ENCODE measurements around the gene FHOD3.
"Not testable (repeated sequence)": the region's sequence is repeated elsewhere in the genome, so short reads cannot be mapped to it uniquely, and the experiment has no call there.

Gene FHOD3

DNA sequence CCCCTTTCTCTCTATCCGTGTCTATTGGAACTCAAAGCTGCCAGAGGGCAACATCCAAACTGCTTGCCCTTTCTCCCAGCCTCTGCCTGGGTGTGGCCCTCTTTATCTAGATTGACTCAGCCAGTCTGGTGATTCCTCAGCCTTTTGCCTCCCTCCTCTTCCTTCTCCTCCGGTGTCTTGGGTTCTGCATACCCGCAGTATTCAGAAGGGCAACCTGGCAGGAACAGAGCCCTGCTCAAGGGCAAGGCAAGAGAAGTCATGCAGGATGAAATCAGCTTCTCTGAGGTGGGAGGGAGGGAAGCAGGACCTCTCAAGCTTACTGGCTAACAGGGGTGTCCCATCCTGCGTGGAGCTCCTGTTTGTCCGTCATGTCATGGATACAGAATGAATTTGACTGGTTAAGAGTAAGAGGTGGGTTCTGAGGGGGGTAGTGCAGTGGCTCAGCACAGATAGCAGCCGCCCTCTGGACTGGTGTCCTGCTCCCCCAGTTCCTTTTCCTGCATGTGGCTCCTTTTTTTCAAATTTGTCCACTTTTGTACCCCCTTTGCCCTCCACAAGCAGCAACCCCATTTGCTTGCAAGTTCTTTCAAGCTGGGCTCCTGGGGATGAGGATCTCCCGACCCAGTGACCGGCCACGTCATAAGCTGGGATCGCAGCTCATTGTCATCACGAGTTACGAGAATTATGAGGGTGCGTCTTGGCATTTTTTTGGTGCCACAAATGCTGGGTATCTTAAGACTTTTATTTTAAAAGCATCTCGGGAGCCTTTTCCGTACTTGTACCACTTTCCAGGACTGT, 154.1 kb downstream of the FHOD3 start:
- no peak for DNase-seq (ENCODE audit: low spot score)

DNA sequence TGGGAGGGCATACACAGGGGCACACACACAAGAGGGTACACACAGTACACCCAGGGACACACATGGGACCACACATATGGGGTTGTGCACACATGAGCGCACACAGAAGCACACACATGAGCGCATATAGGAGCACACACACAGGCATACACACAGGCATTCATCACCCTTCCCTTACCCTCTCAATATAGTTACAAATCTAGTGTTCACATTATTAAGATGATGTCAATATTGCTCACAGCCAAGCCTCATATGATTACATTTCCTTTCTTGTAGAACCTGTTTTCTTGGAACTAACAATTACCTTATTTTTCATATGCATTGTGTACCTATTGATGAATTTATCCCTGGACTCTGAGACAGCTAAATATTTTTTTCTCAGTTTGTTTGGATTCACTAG, 156.7 kb downstream of the FHOD3 start:
- DNase-seq (ENCODE audit: low spot score), result no peak

DNA sequence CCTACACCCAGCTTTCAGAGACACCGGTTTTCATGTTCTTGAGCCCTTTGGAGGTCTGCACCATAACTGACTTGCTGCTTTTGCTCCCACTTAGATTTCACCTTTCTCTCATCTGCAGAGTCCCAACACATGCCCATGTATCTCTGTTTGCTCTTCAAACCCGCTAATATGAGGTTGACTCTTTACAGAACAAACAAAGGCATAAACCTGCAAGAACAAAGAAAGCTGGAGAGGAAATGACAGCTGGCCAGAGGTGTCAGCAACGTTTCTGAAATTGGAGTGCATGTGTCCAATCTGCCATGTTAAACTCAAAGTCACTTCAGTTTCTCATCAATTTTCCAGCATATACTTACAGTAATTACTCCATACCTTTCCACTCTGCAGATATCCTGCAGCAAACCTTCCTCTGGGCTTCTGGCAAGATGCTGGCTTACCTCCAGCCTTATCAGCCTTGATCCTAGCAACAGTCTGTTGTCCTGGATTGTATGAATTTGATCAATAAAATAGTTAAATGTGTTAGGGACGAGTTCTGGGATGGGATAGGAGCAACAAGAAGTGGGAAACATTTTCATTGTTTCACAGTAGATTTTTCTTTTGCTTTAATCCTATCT, 157.4 kb downstream of the FHOD3 start:
- no peak for DNase-seq (ENCODE audit: low spot score)

DNA sequence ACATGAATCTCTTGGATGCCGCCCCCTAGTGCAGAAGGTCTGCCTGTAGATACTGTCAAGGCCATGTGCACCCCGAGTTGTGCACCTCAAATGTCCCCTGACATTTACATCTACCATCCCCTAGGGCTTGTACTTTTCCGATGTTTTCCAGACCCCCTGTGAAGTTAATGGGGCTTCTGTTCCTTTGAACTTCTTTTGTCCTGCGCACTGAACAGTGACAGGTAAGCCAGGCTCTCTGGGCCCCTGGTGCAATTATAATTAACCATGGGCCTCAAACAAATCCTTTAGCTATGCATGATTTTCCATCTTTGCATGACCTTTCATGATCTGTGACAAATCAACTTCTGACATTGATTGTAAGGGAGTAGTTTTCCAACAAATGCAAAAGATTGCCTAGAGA, 158.4 kb downstream of the FHOD3 start:
- DNase-seq (ENCODE audit: low spot score), result no peak

DNA sequence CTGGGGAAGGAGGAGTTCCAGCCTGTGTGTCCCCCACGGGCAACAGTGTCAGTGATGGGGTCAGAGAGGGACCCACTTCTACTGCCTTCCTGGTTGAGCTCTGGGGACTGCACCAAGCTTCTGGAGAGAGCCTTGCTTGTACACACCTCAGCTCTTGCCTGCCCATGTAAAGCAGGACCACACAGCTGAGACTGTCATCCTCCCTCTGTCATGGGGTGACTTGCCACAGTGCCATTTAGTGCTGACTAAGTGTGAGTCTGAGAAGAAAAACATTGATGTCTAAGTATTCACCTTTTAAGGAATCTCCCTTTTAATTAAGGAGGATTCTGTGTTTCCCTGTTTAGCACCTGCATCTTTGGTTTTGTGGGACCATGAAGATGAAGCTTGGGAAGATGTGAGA, 159.1 kb downstream of the FHOD3 start:
- DNase-seq (ENCODE audit: low spot score), result no peak

DNA sequence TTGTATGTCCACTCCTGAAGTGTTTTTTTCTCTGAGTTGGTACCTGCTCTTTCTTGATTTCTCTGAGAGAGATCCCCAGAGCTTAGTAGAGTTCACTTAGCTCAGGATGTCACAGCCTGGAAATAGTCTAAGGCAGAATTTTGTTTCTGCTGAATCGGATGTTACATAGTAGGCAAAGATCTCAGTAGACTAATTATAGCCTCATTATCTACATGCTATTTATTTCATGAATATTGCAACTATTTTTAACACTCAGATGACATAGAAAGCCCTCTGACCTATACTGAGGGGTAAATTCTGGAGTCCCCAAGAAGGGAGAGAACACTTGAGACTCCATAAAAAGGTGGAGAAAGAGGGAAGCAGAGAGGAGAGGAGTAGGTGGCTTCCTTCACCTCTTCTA, 160.2 kb downstream of the FHOD3 start:
- DNase-seq (ENCODE audit: low spot score), result no peak

DNA sequence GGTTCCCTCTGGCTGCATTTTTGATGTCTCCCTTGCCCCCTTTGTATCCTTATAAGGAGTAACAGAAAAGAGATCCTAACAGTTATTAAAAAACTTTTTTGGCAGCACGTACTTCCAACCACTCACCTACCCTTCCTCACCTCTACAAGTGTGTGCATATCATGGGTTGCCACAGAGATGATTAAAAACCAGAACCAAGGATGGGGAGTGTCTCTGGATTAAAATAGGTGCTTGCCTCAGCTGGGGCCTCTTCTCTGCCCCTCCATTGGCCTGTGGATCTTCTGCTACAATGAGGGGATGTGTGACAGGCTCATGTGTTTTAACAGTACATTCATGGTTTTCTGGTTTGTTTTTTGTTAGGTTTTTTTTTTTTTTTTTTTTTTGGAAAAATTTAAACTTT, 160.8 kb downstream of the FHOD3 start:
- no peak for DNase-seq (ENCODE audit: low spot score)

DNA sequence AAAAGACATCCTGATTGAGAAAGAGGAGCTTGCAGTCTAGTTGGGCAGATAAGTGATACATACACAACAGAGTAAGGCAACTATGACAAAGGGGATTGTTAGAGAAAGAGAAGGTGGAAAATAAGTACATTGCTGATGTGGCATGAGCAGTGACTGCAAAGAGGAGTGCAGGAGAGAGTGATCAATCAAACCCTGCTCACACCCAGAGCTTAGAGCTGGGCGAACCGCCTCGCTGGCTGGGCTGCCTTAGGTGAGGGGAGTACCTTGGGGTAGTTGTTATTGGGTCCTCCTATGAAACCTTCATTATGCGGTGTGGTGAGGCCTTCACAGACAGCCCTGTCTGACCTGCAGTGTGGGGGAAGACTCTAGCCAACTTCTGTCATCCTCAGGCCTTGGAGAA, 161.7 kb downstream of the FHOD3 start:
- no peak for DNase-seq (ENCODE audit: low spot score)

DNA sequence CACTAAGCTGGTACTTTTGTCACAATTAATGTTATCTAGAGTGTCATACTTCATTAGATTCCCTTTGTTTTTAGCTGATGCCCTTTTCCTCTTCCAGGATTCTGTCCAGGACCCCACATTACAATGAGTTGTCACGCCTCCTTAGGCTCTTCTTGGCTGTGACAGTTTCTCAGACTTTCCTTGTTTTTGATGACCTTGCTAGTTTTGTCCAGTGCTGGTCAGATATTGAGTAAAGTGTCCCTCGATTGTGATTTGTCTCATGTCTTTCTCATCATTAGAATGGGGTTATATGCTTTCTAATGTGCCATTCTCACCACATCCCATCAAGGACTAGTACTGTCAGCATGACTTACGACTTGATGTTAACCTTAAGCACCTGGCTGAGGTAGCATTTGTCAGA, 162.3 kb downstream of the FHOD3 start:
- DNase-seq (ENCODE audit: low spot score), result no peak

DNA sequence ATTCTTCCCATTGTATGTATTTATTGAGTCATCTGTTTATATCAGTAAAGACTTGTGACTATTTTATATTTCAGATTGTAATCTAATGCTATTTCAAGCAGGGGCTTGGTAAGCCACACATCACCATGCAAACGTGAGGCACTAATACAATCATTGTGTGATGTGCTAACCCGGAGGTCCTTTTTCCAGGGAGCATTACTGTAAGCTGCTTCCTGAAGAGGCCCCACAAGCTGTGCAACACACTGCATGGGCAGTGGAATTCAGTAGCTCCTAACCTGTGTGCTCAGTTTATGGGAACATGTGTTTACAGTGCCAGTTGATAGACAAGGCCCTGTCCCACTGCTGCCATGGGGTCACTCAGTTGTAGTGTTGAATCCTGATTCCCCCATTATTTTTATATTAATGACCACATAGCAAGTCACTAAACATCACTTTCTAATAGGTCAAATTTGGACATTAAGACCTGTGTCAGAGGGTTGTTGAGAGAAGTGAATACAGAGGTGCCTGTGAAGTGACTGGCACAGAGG, 162.9 kb downstream of the FHOD3 start:
- no peak for DNase-seq (ENCODE audit: low spot score)

DNA sequence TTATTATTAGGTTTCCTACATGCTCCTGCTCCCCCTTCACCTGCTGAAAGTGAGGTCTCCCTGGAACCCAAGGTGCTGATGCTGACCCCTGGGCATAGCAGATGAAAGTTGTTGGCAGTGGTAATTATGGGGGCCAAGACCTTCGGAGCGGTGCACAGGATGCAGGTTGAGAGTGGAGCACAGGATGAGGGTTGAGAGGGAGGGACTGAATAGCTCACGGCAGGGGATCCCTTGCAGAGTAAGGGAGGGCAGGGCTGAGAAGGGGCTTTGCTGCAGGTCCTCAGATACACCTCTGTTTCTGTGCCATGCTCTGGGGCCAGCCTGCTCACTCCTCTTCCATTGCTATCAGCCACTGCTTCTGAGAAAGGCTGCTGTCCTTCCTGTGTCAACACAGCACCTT, 163.3 kb downstream of the FHOD3 start:
- DNase-seq (ENCODE audit: low spot score), result no peak

DNA sequence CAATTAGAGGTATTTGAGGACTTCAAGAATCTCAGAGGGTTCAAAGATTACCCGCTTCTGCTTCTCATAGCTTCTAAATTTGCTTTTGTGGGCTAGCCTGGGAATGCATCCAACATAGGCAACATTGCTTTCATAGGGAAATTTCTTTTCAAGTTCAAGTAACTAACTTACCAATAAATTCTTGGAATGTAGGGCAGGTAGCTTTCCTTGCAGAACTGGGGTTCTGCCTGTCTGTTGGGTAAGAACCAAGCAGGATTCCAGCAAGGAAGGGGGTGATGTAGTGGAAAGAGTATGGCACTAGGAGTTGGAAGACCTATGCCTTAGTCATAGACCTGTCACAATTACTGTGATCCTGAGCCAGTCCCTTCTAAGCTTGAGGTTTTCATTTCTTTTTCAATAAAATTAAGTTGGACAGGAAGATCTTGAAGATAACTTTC, 164.1 kb downstream of the FHOD3 start:
- no peak for DNase-seq (ENCODE audit: low spot score)

DNA sequence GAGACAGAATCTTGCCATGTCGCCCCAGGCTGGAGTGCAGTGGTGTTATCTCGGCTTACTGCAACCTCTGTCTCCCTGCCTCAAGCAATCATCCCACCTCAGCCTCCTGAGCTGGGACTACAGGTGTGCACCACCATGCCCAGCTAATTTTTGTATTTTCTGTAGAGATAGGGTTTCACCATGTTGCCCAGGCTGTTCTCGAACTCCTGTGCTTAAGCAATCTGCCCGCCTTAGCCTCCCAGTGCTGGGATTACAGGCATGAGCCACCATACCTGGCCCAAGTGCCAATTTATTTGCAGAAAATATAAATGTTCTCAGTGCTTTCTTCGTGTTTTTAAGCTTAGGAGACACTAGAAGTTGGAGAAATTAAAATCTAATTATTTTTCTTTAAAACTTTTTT, 166.0 kb downstream of the FHOD3 start:
- not testable (repeated sequence) for DNase-seq (ENCODE audit: low spot score)

DNA sequence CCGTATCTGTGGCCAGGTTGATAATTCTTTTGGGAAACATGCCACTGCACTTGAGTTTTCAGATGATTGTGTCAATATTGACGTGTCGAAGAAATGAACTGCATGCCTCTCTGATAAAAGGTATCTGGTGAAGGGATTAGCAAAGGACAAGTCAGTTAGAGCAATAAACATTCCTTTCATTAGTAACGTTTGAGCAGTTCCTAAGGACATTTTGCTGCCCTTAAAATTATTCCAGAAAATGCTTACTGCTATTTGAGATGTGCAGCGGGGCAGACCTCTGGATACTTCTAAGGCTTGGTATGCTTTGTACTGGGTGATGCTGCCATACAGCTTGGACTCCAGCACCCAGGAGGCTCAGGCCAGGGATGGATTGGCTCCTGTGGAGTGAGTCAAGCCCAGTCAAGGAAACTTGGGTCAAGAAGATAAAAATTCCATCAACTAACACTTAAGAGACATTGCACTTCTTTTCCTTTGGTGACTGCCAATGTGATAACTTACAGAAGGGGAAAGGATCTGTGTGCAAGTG, 166.7 kb downstream of the FHOD3 start:
- DNase-seq (ENCODE audit: low spot score), result no peak

DNA sequence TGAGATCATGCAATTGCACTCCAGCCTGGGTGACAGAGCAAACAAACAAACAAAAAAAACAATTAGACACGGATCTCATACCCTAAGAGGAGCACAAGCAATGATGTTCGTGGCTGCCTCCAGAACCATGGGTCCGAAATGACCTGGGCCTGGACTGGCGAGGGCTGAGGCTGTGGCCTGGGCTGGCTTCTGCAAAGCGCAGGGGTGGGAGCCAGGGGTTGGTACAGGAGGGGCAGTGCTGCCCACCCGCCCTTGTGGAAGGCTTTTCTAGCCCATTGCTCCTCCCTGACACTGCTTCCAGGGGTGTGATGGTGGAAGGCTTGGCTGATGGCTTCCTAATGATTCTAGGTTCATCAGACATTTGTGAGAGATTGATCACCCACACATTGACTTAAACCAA, 167.8 kb downstream of the FHOD3 start:
- DNase-seq (ENCODE audit: low spot score), result no peak

DNA sequence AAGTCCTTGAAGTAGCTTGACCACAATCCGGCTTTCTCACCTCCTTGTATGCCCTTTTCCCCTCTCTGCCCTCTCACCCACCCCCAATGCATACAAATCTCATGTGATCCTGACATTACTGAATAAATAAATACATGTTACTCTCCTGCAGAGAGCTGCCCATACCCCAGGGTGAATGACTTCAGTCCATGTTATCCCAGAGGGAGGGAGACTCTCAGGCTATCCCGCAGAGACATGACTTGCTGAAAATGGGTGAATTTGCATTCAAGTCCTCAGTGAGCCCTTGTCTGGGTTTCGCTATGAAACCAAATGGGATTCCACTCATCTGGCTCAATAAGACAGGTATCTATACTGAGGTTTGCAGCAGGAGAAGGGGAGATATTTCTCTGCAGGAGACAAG, 168.5 kb downstream of the FHOD3 start:
- DNase-seq (ENCODE audit: low spot score), result no peak

DNA sequence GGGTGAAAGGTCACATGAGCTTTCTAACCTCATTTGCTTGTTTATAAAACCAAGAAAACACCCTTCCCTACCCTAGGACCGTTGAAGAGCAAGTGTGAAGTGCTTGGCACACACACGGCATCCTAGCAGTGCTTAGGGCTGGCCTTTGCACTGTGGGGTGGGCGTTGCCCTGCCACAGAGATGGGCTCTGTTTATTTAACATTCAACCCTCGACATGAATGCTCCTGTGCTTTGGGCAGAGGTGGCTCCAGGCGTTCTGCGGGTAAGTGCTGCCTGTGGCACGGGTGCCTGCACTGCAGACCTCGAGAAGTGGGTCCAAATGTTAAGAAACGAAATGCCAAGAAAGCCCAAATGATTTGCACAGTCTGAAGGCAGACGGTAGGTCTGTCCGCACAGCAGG, 170.1 kb downstream of the FHOD3 start:
- no peak for DNase-seq (ENCODE audit: low spot score)

DNA sequence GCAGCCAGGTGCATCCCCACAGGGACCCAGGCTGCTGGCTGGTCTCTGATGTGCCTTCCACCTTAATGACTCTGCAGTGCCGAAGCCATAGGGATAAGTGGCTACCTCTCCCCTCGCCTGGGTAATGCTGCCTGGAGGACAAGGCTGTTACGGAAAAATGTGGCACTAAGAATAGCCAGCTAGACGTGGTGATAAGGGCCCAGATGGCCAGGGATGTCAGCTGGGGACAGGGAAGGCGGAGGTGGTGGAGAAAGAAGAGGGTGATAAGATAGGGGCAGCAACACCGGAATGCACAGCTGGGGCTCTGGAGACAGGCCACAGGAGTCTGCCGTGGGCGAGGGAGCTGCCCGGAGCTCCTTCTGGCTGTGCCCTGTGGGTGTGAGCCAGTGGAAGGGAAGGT, 170.6 kb downstream of the FHOD3 start:
- DNase-seq (ENCODE audit: low spot score), result no peak

DNA sequence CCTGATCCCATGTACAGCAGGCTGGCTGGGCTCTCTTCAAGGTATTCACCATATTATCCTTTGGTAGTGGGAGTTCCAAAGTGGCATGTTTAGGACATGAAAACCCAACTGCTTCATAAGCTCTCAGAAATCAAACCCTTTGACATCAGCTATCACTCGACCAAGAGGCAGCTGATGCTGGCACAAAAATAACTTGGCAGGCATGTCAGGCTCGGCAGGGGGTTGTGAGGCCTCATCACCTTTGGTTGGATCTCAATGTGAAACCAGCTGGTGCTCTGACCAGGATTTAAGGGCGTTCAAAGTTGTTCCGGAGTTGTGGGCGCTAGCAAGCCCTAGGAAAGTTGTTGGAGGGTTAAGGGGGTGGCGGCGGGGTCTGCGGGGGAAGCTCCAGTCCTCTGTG, 171.9 kb downstream of the FHOD3 start:
- no peak for DNase-seq (ENCODE audit: low spot score)

DNA sequence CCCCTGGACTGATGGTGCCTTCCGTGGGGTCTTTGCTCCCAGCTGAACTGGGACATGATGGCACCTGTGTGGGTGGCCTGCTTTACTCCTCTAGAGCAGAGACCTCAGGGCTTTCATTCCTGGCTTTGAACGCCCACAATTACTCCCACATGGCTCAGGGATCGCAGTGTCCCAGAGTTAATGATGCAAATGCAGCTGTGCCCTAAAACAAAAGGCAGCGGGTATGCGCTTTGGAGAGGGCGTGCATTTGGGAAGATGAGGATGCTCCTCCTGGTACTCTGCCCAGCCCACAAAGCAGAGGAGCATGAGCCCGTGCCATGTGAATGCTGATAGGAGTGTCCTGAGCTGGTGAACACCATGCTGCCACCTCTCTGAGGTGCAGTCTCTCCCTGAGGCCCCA, 173.4 kb downstream of the FHOD3 start:
- no peak for DNase-seq (ENCODE audit: low spot score)

DNA sequence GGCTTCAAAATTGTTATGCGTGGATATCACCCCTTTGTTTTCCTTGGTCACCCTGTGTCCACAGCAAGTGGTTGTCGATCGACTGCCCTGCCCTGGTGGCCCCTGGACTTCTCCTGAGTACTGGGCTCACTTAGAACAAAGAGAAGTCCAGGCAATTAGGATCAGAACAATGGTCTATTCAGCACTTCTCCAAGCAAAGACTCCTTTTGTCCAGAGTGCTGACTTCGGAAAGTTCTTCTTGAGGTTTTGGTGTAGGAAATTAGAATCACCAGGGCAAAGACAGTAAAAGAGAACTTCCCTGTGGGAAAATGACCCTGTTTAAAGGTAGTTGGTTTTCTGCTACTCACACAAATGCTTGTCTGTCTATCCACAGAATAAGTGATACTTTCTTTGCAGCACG, 173.9 kb downstream of the FHOD3 start:
- no peak for DNase-seq (ENCODE audit: low spot score)

DNA sequence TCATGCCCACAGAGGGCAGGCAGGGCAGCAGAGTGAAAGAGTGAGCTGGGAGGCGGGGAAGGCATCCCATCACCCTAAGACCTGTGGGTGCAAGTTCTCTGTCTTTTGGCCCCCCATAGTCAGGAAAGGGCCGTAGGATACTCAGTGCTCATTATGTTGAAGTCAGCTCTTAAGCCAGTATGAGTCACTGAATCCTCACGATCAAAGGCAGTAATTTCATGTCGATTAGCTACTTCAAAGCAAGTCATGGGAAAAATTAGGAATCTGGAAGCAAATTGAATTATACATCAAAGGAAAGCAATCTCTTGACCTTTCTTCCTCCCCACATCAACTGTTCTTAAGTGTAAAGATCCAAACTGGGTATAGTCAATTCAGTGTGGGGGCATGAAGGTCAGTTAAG, 178.9 kb downstream of the FHOD3 start:
- no peak for DNase-seq (ENCODE audit: low spot score)

DNA sequence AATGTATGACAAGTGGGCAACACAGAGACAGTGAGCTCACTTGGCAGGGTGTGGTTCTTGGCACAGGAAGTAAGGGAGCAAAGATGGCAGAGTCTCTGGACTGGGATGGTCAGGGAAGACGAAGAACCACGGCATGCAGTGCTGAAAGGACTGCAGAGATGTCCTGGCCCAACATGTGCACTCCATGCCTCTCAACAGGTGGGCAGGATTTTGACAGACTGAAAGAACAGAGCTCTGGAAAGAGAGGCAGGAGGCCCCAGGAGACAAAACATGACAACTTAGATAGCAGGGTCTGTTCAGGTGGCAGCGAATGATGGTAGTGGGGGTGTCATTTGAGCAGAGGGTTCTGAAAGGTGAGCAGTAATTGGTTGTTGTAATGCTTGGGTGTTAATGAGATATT, 180.3 kb downstream of the FHOD3 start:
- DNase-seq (ENCODE audit: low spot score), result no peak
